Right forelimb (tissue), 1 donor: Measurements from ENCODE around the gene FAM180A.
"Not testable (repeated sequence)": the region's sequence is repeated elsewhere in the genome, so short reads cannot be mapped to it uniquely, and the experiment has no call there.

Experiments used
- DNase-seq: peaks from one replicate; pipeline ENCODE4 v3.0.0-alpha.2; 2018

Gene FAM180A

GRCh38 chr7:135737306-135737647 lies 11.3 kb downstream of the FAM180A start:
- not testable (repeated sequence) for DNase-seq

- DNase-seq: no peak
These were observed 11.9 kb downstream of the FAM180A start for GRCh38 chr7:135736586-135737305.

GRCh38 chr7:135734343-135734689 lies 14.3 kb downstream of the FAM180A start:
- no peak for DNase-seq

GRCh38 chr7:135733603-135734342 lies 14.8 kb downstream of the FAM180A start:
- no peak for DNase-seq

- no peak for DNase-seq
These were observed 17.5 kb downstream of the FAM180A start for GRCh38 chr7:135731131-135731530.

- DNase-seq: no peak
These were observed 19.4 kb downstream of the FAM180A start for GRCh38 chr7:135729230-135729629.

- DNase-seq: no peak
These were observed 20.4 kb downstream of the FAM180A start, which contains the start of gene SLC13A4 for GRCh38 chr7:135728136-135728669. SLC13A4 (minus strand) TSS chr7:135728186; CDS start chr7:135727496, 690 bp downstream.

GRCh38 chr7:135726911-135727673 lies 21.5 kb downstream of the FAM180A start:
- no peak for DNase-seq

GRCh38 chr7:135726276-135726788 lies 22.3 kb downstream of the FAM180A start:
- DNase-seq: no peak

- no peak for DNase-seq
These were observed 25.2 kb downstream of the FAM180A start for GRCh38 chr7:135723411-135723810.

GRCh38 chr7:135721198-135721820 lies 27.3 kb downstream of the FAM180A start:
- no peak for DNase-seq

GRCh38 chr7:135719688-135720087 lies 28.9 kb downstream of the FAM180A start:
- DNase-seq: no peak

- DNase-seq: no peak
These were observed 29.7 kb downstream of the FAM180A start for GRCh38 chr7:135718794-135719437.

GRCh38 chr7:135718219-135718618 lies 30.4 kb downstream of the FAM180A start:
- no peak for DNase-seq

- DNase-seq: no peak
These were observed 30.9 kb downstream of the FAM180A start for GRCh38 chr7:135717693-135718092.

GRCh38 chr7:135716677-135717238 lies 31.9 kb downstream of the FAM180A start:
- DNase-seq: no peak

- no peak for DNase-seq
These were observed 32.9 kb downstream of the FAM180A start for GRCh38 chr7:135715673-135716072.

GRCh38 chr7:135715055-135715522 lies 33.5 kb downstream of the FAM180A start:
- DNase-seq: no peak

GRCh38 chr7:135714534-135715009 lies 34.0 kb downstream of the FAM180A start:
- DNase-seq: no peak

GRCh38 chr7:135713836-135714470 lies 34.7 kb downstream of the FAM180A start:
- no peak for DNase-seq

GRCh38 chr7:135712796-135713195 lies 35.8 kb downstream of the FAM180A start:
- DNase-seq: no peak
